PC-3 (cell line): ENCODE measurements around the gene NIPBL. TPM values are rescaled to one million over a fixed set of nuclear protein-coding genes. Genes with fewer than 3 reads are reported as not detected.

ENCODE experiments used
- ATAC-seq: fragments of 200-7000 bp; cut with Tn5 transposase; 2 replicates; pipeline ENCODE4 v1.9.1; 2020; ENCODE audit warnings: mild to moderate bottlenecking, moderate library complexity
- BruUV-seq: library from RNA; stranded (reverse); fragments of 400-500 nt; replicated peaks from 2 replicates; lab custom pipeline; 2021; lab: Mats Ljungman, UMichigan
- CTCF ChIA-PET: fragments of 300-600 bp; sonication (Branson Sonifier 250); formaldehyde crosslinking; loops from one replicate; lab custom pipeline; 2022; ENCODE audit warnings: antibody characterized with exemption; lab: Charles Lee
- POLR2A ChIA-PET: fragments of 300-600 bp; sonication (Branson Sonifier 250); formaldehyde crosslinking; loops from one replicate; lab custom pipeline; 2022; ENCODE audit warnings: antibody characterized with exemption; ENCODE audit not compliant: unreplicated experiment; lab: Charles Lee
- DNase-seq: peaks from one replicate; pipeline ENCODE4 v3.0.0-alpha.2; 2015
- H2AFZ ChIP-seq: fragments of 300-600 bp; sonication (generic); 2 replicates; pipeline ENCODE4 v1.6.0; 2016; ENCODE audit warnings: antibody characterized with exemption, low read length
- H3F3A ChIP-seq: fragments of 300-600 bp; sonication (generic); one replicate; pipeline ENCODE4 v1.6.0; 2017; ENCODE audit warnings: antibody characterized with exemption, low read length, control low read depth, mild to moderate bottlenecking; ENCODE audit not compliant: unreplicated experiment
- H3K27ac ChIP-seq: fragments of 300-600 bp; sonication (generic); 2 replicates; pipeline ENCODE4 v1.5.1; 2016; ENCODE audit warnings: mild to moderate bottlenecking, low read length
- H3K27me3 ChIP-seq: fragments of 300-600 bp; sonication (generic); 2 replicates; pipeline ENCODE4 v1.6.1; 2016; ENCODE audit warnings: low read length, mixed read lengths
- H3K36me3 ChIP-seq: fragments of 300-600 bp; sonication (generic); 2 replicates; pipeline ENCODE4 v1.6.1; 2016; ENCODE audit warnings: low read depth, mixed run types, low read length, mixed read lengths
- H3K4me1 ChIP-seq: fragments of 300-600 bp; sonication (generic); 2 replicates; pipeline ENCODE4 v1.5.1; 2016; ENCODE audit warnings: low read length; ENCODE audit not compliant: insufficient read depth
- H3K4me2 ChIP-seq: fragments of 300-600 bp; sonication (generic); 2 replicates; pipeline ENCODE4 v1.6.0; 2016; ENCODE audit warnings: low read length
- H3K4me3 ChIP-seq: fragments of 300-600 bp; sonication (generic); 2 replicates; pipeline ENCODE4 v1.5.1; 2016; ENCODE audit warnings: mild to moderate bottlenecking, low read length, mixed read lengths
- H3K79me2 ChIP-seq: fragments of 300-600 bp; sonication (generic); 2 replicates; pipeline ENCODE4 v1.6.1; 2017; ENCODE audit warnings: low read length, mixed read lengths
- H3K9ac ChIP-seq: fragments of 300-600 bp; sonication (generic); 2 replicates; pipeline ENCODE4 v1.6.0; 2016; ENCODE audit warnings: mild to moderate bottlenecking, low read length
- H3K9me2 ChIP-seq: fragments of 300-600 bp; sonication (generic); replicated peaks from 2 replicates; pipeline ENCODE4 v1.6.1; 2016; ENCODE audit warnings: mixed run types, low read length, mixed read lengths
- H3K9me3 ChIP-seq: fragments of 300-600 bp; sonication (generic); 2 replicates; pipeline ENCODE4 v1.6.1; 2016; ENCODE audit warnings: low read length, mixed read lengths
- H4K20me1 ChIP-seq: fragments of 300-600 bp; sonication (generic); 2 replicates; pipeline ENCODE4 v1.6.1; 2016; ENCODE audit warnings: low read length, mixed read lengths
- CTCF ChIP-seq: fragments of 300-600 bp; sonication (generic); conservative IDR thresholded peaks from 2 replicates; pipeline ENCODE4 v1.5.1; 2017; ENCODE audit warnings: antibody characterized with exemption, low read depth, mild to moderate bottlenecking, low read length
- EZH2 ChIP-seq: fragments of 300-600 bp; sonication (generic); IDR thresholded peaks from one replicate; pipeline ENCODE4 v1.6.1; 2017; ENCODE audit warnings: antibody characterized with exemption, mild to moderate bottlenecking, low read length; ENCODE audit not compliant: unreplicated experiment
- EZH2phosphoT487 ChIP-seq: fragments of 300-600 bp; sonication (generic); IDR thresholded peaks from 2 replicates; pipeline ENCODE4 v1.6.1; 2018; ENCODE audit warnings: mild to moderate bottlenecking, antibody characterized with exemption, low read length, borderline replicate concordance
- intact Hi-C: fragments of 100-400 bp; cut with micrococcal nuclease; formaldehyde crosslinking; loops from 2 replicates; pipeline ENCODE4 v1.9.0; 2023
- total RNA-seq: library from RNA; depleted of rRNA; stranded (reverse); fragments of >200 nt; gene quantifications from 2 replicates; pipeline ENCODE4 v1.2.3, GENCODE V29; 2014

Gene NIPBL
- total RNA-seq, 1 experiment from 2014 or later = 16.8 TPM

- no peak overlapping the region for H3K9ac ChIP-seq
- H3K79me2 ChIP-seq = peaks cover 99% of the 10 kb centered on the region
- DNase-seq (no peak), ATAC-seq (no peak)
- no peak for TF ChIP-seq CTCF
- BruUV-seq = no TSS peak
- H3K9me3 ChIP-seq = no peaks in the 10 kb centered on the region
- ChIA-PET CTCF (no interaction called here), POLR2A (no interaction called here)
- H3K4me2 ChIP-seq = no peak overlapping the region
- no peaks in the 10 kb centered on the region for H3F3A ChIP-seq
- H3K4me3 ChIP-seq = no peak overlapping the region
- H3K27ac ChIP-seq = no peak overlapping the region
- peaks cover 30% of the 10 kb centered on the region for H4K20me1 ChIP-seq
- no peaks in the 10 kb centered on the region for H3K4me1 ChIP-seq
- H3K36me3 ChIP-seq = no peaks in the 10 kb centered on the region
- no peaks in the 10 kb centered on the region for H3K27me3 ChIP-seq
- H3K9me2 ChIP-seq = no peaks in the 10 kb centered on the region
- no peak overlapping the region for H2AFZ ChIP-seq
- intact Hi-C loops = no loop called here
These were observed 25.3 kb downstream of the NIPBL start for GRCh38 chr5:36901856-36902255.

GRCh38 chr5:36902353-36902752 lies 25.8 kb downstream of the NIPBL start:
- peaks cover 99% of the 10 kb centered on the region for H3K79me2 ChIP-seq
- no peaks in the 10 kb centered on the region for H3K27me3 ChIP-seq
- peaks cover 32% of the 10 kb centered on the region for H4K20me1 ChIP-seq
- ChIA-PET POLR2A (no interaction called here), CTCF (no interaction called here)
- H3K9me2 ChIP-seq = no peaks in the 10 kb centered on the region
- ATAC-seq (no peak), DNase-seq (no peak)
- no TSS peak for BruUV-seq
- H3K4me3 ChIP-seq = no peak overlapping the region
- H3K9ac ChIP-seq = no peak overlapping the region
- no peaks in the 10 kb centered on the region for H3K36me3 ChIP-seq
- no peak overlapping the region for H3K4me2 ChIP-seq
- H3F3A ChIP-seq = no peaks in the 10 kb centered on the region
- no peaks in the 10 kb centered on the region for H3K4me1 ChIP-seq
- intact Hi-C loops = no loop called here
- no peak overlapping the region for H2AFZ ChIP-seq
- H3K27ac ChIP-seq = no peak overlapping the region
- TF ChIP-seq EZH2 (no peak), EZH2phosphoT487 (no peak), CTCF (no peak)
- H3K9me3 ChIP-seq = no peaks in the 10 kb centered on the region

GRCh38 chr5:36904677-36905076 lies 28.1 kb downstream of the NIPBL start:
- no peak overlapping the region for H2AFZ ChIP-seq
- no TSS peak for BruUV-seq
- H3K27me3 ChIP-seq = no peaks in the 10 kb centered on the region
- peaks cover 29% of the 10 kb centered on the region for H4K20me1 ChIP-seq
- ChIA-PET POLR2A (no interaction called here), CTCF (no interaction called here)
- no peaks in the 10 kb centered on the region for H3K9me3 ChIP-seq
- DNase-seq (no peak), ATAC-seq (no peak)
- H3F3A ChIP-seq = no peaks in the 10 kb centered on the region
- H3K79me2 ChIP-seq = peaks cover 100% of the 10 kb centered on the region
- no peak overlapping the region for H3K4me2 ChIP-seq
- intact Hi-C loops = no loop called here
- no peaks in the 10 kb centered on the region for H3K9me2 ChIP-seq
- no peak overlapping the region for H3K4me3 ChIP-seq
- H3K36me3 ChIP-seq = no peaks in the 10 kb centered on the region
- TF ChIP-seq EZH2 (no peak), EZH2phosphoT487 (no peak), CTCF (no peak)
- no peaks in the 10 kb centered on the region for H3K4me1 ChIP-seq
- no peak overlapping the region for H3K9ac ChIP-seq
- no peak overlapping the region for H3K27ac ChIP-seq
